ENCODE results near the gene AOX1.

AOX1 gene

GRCh38 chr2:200662727-200663126, 76.9 kb downstream of the AOX1 start:
- no peaks in the 10 kb centered on the region for H3K27me3 ChIP-seq (replicated peaks; ENCODE audit: insufficient read depth, low read length)
- no peak overlapping the region for H3K9ac ChIP-seq (ENCODE audit: low read length)
- no peak overlapping the region for H3K27ac ChIP-seq (ENCODE audit: low read length)
- no peaks in the 10 kb centered on the region for H3K4me1 ChIP-seq (ENCODE audit: low read length)
- no peaks in the 10 kb centered on the region for H3K9me2 ChIP-seq (replicated peaks; ENCODE audit: insufficient read depth, low read length)
- no peaks in the 10 kb centered on the region for H3K79me2 ChIP-seq (ENCODE audit: low read length)
- no peak overlapping the region for H2AFZ ChIP-seq (ENCODE audit: low read length)
- H3K9me3 ChIP-seq (replicated peaks; ENCODE audit: insufficient read depth, low read length): no peaks in the 10 kb centered on the region
- no peak overlapping the region for H3K4me2 ChIP-seq (ENCODE audit: low read depth, low read length)
- H3K36me3 ChIP-seq (replicated peaks; ENCODE audit: insufficient read depth, low read length): no peaks in the 10 kb centered on the region
- no peaks in the 10 kb centered on the region for H4K20me1 ChIP-seq (ENCODE audit: insufficient read depth, low read length)
- DNase-seq: no peak
- H3F3A ChIP-seq (ENCODE audit: insufficient read depth, low read length): no peaks in the 10 kb centered on the region
- no peak for TF ChIP-seq EZH2phosphoT487 (IDR thresholded peaks at IDR 0.05; ENCODE audit: low read length)
- TF ChIP-seq EZH2 (optimal IDR thresholded peaks at IDR 0.05; ENCODE audit: low read depth, low read length): no peak
- no peak overlapping the region for H3K4me3 ChIP-seq (ENCODE audit: low read length)

- no peak overlapping the region for H3K4me3 ChIP-seq (ENCODE audit: low read length)
- no peak for TF ChIP-seq EZH2phosphoT487 (IDR thresholded peaks at IDR 0.05; ENCODE audit: low read length)
- no peak for TF ChIP-seq CTCF (IDR thresholded peaks at IDR 0.05; ENCODE audit: low read length)
- no peak for TF ChIP-seq EZH2 (optimal IDR thresholded peaks at IDR 0.05; ENCODE audit: low read depth, low read length)
- no peaks in the 10 kb centered on the region for H3K4me1 ChIP-seq (ENCODE audit: low read length)
Observed at GRCh38 chr2:200664770-200665494, 79.1 kb downstream of the AOX1 start.

GRCh38 chr2:200665626-200666453, 80.0 kb downstream of the AOX1 start:
- no peak overlapping the region for H3K4me2 ChIP-seq (ENCODE audit: low read depth, low read length)
- H3K4me1 ChIP-seq (ENCODE audit: low read length): no peaks in the 10 kb centered on the region
- no peaks in the 10 kb centered on the region for H3K36me3 ChIP-seq (replicated peaks; ENCODE audit: insufficient read depth, low read length)
- no peaks in the 10 kb centered on the region for H4K20me1 ChIP-seq (ENCODE audit: insufficient read depth, low read length)
- no peak overlapping the region for H3K27ac ChIP-seq (ENCODE audit: low read length)
- no peaks in the 10 kb centered on the region for H3K27me3 ChIP-seq (replicated peaks; ENCODE audit: insufficient read depth, low read length)
- no peak overlapping the region for H3K9ac ChIP-seq (ENCODE audit: low read length)
- no peaks in the 10 kb centered on the region for H3K79me2 ChIP-seq (ENCODE audit: low read length)
- no peak overlapping the region for H3K4me3 ChIP-seq (ENCODE audit: low read length)
- no peak for TF ChIP-seq EZH2 (optimal IDR thresholded peaks at IDR 0.05; ENCODE audit: low read depth, low read length)
- no peak for TF ChIP-seq CTCF (IDR thresholded peaks at IDR 0.05; ENCODE audit: low read length)
- TF ChIP-seq EZH2phosphoT487 (IDR thresholded peaks at IDR 0.05; ENCODE audit: low read length): no peak
- no peaks in the 10 kb centered on the region for H3F3A ChIP-seq (ENCODE audit: insufficient read depth, low read length)
- H3K9me3 ChIP-seq (replicated peaks; ENCODE audit: insufficient read depth, low read length): no peaks in the 10 kb centered on the region
- no peak for DNase-seq
- H3K9me2 ChIP-seq (replicated peaks; ENCODE audit: insufficient read depth, low read length): no peaks in the 10 kb centered on the region
- H2AFZ ChIP-seq (ENCODE audit: low read length): no peak overlapping the region

More at GRCh38 chr2:200664770-200665494, 79.1 kb downstream of the AOX1 start:
- Histone ChIP-seq H2AFZ (ENCODE audit: low read length) (no peak overlapping the region), H4K20me1 (ENCODE audit: insufficient read depth, low read length) (no peaks in the 10 kb centered on the region), H3K4me2 (ENCODE audit: low read depth, low read length) (no peak overlapping the region), H3K9me2 (replicated peaks; ENCODE audit: insufficient read depth, low read length) (no peaks in the 10 kb centered on the region), H3K9me3 (replicated peaks; ENCODE audit: insufficient read depth, low read length) (no peaks in the 10 kb centered on the region), H3F3A (ENCODE audit: insufficient read depth, low read length) (no peaks in the 10 kb centered on the region), H3K36me3 (replicated peaks; ENCODE audit: insufficient read depth, low read length) (no peaks in the 10 kb centered on the region), H3K79me2 (ENCODE audit: low read length) (no peaks in the 10 kb centered on the region), H3K27me3 (replicated peaks; ENCODE audit: insufficient read depth, low read length) (no peaks in the 10 kb centered on the region), H3K9ac (ENCODE audit: low read length) (no peak overlapping the region), H3K27ac (ENCODE audit: low read length) (no peak overlapping the region)
- DNase-seq: no peak

All from MM.1S (cell line).